SH-SY5Y (cell line): Measurements from ENCODE around the gene NTN4.

Experiments
- GATA2 ChIP-seq: IDR thresholded peaks from 2 replicates; pipeline ENCODE4 v1.6.1; 2011; ENCODE audit warnings: mild to moderate bottlenecking, low read depth, low read length
- GATA3 ChIP-seq: IDR thresholded peaks from 2 replicates; pipeline ENCODE4 v1.6.1; 2011; ENCODE audit warnings: low read depth, mild to moderate bottlenecking, low read length, moderate library complexity

- TF ChIP-seq GATA2 (no peak), GATA3 (no peak)
These were observed 28.3 kb downstream of the NTN4 start for GRCh38 chr12:95762123-95762785.
